Subcutaneous preadipocyte (primary cell): ENCODE results near the gene CENPN. TPM values are rescaled to one million over a fixed set of nuclear protein-coding genes. Genes with fewer than 3 reads are reported as not detected.

Experiments
- small RNA-seq: library from RNA; depleted of rRNA; stranded (forward); fragments of <200 nt; gene quantifications from one replicate; pipeline ENCODE3, GENCODE V24; 2012
- total RNA-seq: library from RNA; depleted of rRNA; stranded (reverse); fragments of >200 nt; gene quantifications from 2 replicates; pipeline ENCODE4 v1.2.3, GENCODE V29; 2012

CENPN gene
- total RNA-seq = 51.1 and 60.8 TPM in 2 replicates

DNA sequence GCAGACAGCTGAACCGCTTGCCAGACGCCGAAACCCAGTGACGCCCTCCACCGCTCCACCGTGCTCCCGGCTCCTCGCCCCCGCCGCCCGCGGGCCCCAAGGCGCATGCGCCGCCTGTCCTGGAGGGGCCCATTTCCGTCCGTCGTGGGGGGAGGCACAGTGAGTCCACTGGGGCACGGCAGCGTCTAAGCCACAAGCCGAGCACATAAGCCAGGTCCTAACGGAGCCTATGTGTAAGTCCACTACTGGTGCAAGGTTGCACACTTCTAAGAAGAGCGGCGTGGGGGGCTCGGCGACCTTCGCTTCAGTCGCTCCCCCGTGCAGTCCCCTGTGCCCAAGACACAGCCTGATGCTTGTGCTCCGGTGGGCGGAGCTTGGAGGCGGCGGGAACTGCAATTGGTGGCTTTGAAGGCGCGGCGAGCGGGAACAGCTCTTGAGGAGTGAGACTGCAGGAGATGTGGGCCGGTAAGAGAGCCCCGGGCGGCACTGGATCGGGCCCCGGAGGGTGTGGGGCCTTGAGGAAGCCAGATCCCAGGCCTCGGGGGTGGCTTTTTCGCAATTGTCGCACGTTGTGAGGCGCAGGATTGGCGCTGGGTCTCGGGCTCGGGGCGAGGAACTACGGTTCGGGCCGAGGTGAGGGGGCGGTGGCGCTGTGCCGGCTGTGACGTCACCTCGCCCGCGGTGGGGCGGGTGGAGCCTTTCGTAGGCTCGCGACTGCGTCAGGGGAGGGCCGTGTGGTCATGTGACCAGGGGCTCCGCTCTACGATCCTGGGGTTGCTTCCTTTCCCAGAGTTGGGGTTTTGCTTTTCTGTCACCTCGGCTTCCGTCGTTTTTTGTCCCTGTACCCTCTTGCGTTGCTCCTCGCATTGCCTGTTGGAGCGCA, at the start of gene CENPN, which contains the start of gene CMC2:
CENPN (plus strand) TSS at position 402 of the 883 bp plus-strand sequence. CDS start 4,726 bp downstream, outside the sequence.
CMC2 (minus strand) TSS at position 73 of the 883 bp plus-strand sequence. CDS start 9,491 bp downstream, outside the sequence.

DNA sequence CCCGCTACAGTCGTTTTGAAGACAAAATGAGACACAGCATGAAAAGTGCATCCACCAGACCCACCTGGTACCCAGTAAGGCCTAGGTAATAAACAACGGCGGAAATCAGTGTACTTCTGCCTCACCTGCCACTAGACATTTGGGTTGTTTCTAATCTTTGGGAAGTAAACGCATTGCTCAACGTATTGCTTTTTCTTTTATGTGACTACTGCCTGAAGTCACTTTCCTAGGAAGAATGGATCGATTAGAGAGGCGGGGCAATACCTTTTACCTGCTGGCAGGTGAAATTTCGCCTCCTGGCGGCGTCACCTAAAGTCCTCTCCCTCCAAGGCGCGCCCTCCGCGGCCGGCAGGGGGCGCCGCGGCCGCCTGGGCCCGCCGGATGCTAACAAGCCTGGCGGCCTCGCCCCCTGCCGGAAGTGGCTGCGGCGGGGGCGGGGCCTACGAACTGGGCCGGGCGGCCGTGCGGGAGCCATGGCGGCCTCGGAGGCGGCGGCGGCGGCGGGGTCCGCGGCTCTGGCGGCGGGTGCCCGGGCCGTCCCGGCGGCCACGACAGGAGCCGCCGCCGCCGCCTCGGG, 28.5 kb downstream of the CENPN start, which contains the start of gene ATMIN:
ATMIN (plus strand) TSS at position 445 of the 577 bp plus-strand sequence; CDS start at position 474, 29 bp downstream.

DNA sequence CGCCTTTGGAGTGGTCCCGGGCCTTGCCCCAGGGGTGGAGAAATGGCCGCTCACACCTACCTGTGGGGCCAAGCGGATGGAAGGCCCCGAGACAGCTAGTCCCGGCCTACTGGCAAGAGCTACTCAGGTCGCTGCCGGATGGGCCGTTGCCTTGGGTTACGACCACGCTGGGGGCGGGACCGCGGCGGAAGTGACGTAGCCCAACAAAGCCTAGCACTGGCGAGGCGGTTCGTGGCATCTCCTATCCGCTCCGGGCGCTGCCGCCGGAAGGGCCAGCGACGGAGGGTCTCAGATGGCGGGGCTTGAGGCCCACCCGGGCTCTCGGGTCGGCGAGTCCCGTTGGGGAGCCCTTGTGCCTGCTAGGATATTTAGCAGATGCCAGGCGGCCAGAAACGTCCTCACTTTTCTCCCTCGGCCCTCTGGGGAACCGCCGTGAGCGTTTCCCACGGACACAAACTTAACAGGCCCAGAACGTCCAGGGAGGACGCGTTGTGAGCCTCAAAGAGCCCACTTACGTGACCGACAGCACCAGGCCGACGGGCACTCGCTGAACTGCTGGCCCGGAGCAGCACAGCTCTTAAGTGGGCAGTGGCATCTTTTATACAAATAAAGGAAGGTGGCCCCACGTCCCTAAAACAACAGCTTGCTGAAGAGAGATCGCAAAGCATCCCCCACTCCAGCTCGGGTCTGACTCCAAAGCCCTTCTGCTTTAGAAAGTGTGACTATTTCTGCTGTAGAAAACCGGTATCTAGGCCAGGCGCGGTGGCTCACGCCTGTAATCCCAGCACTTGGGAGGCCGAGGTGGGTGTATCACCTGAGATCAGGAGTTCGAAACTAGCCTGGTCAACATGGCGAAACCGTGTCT, 70.3 kb downstream of the CENPN start, which contains the start of gene C16orf46:
C16orf46 (minus strand) TSS at position 163 of the 865 bp plus-strand sequence. CDS start 13,283 bp downstream, outside the sequence.

Small RNAs within 50 kb of the gene (small RNA-seq; reads per million reads assigned to genes)
- not detected for gene AC092718.3

Other genes with a start within 250 kb of the CENPN start
- gene CDYL2, start 202.6 kb upstream of the CENPN start, total RNA-seq = 3.3 and 5.1 TPM in 2 replicates
- 25.7 and 26.0 TPM in 2 replicates for gene CMC2, start 329 bp upstream of the CENPN start, total RNA-seq
- 29.4 and 37.5 TPM in 2 replicates for gene ATMIN, start 28.6 kb downstream of the CENPN start, total RNA-seq
- 0.59 and 1.1 TPM in 2 replicates for gene C16orf46, start 70.0 kb downstream of the CENPN start, total RNA-seq
- gene GCSH, start 89.2 kb downstream of the CENPN start, total RNA-seq = 22.3 and 25.0 TPM in 2 replicates
- not detected in 2 replicates for gene BCO1, start 231.5 kb downstream of the CENPN start, total RNA-seq